HCT116 (cell line): Measurements from ENCODE around the gene WWOX. TPM values are rescaled to one million over a fixed set of nuclear protein-coding genes. Genes with fewer than 3 reads are reported as not detected.

Experiments used
- ATAC-seq: fragments of 200-7000 bp; cut with Tn5 transposase; 2 replicates; pipeline ENCODE4 v1.9.1; 2020; ENCODE audit warnings: mild to moderate bottlenecking, moderate library complexity
- BruUV-seq: library from RNA; stranded (reverse); fragments of 400-500 nt; replicated peaks from 2 replicates; lab custom pipeline; 2021; lab: Mats Ljungman, UMichigan
- CTCF ChIA-PET: fragments of 300-600 bp; sonication (Branson Sonifier 250); formaldehyde crosslinking; loops from one replicate; lab custom pipeline; 2021; ENCODE audit warnings: antibody characterized with exemption; lab: Charles Lee
- POLR2A ChIA-PET: fragments of 300-600, 350-600 bp; sonication (Branson Sonifier 250); formaldehyde crosslinking; loops from one replicate; lab custom pipeline; 2021; ENCODE audit warnings: antibody characterized with exemption; lab: Charles Lee
- RAD21 ChIA-PET, 2 experiments: fragments of 300-600 bp; sonication (Branson Sonifier 250); formaldehyde crosslinking; loops; one replicate each; lab custom pipeline; 2023; ENCODE audit warnings: low total read pairs in 2 of 2; ENCODE audit not compliant: uncharacterized antibody in 2 of 2, unreplicated experiment in 2 of 2, low non-redundant PET in 1 of 2; lab: Charles Lee
- DNase-seq: peaks from one replicate; pipeline ENCODE4 v3.0.0-alpha.2; 2010; ENCODE audit warnings: low read depth, low spot score
- H2AFZ ChIP-seq: fragments of 200-600 bp; shearing (Covaris generic), sonication (generic); 2 replicates; pipeline ENCODE4 v1.6.1; 2017; ENCODE audit warnings: low read depth, mixed run types, mixed read lengths, antibody characterized with exemption, low read length; ENCODE audit not compliant: poor library complexity, severe bottlenecking
- H3K27ac ChIP-seq: 2 replicates; pipeline ENCODE4 v1.5.1; 2012; ENCODE audit warnings: low read depth, low read length
- H3K27me3 ChIP-seq: fragments of 200-600 bp; sonication (generic); 2 replicates; pipeline ENCODE4 v1.6.1; 2016; ENCODE audit warnings: mixed run types, low read length, mixed read lengths; ENCODE audit not compliant: insufficient read depth
- H3K36me3 ChIP-seq, 2 experiments: fragments of 200-500 bp in 1 of 2; fragments of 200-600 bp in 1 of 2; sonication (Bioruptor generic) in 1 of 2; sonication (generic) in 1 of 2; 2 replicates each; pipeline versions ENCODE4 v1.5.1 to v1.6.1; 2014 to 2016; ENCODE audit warnings: low read length in 2 of 2, inconsistent platforms in 1 of 2, mixed read lengths in 1 of 2, mixed run types in 1 of 2; ENCODE audit not compliant: insufficient read depth in 2 of 2, control insufficient read depth in 1 of 2
- H3K4me1 ChIP-seq, 2 experiments: fragments of 200-600 bp in 1 of 2; sonication (generic) in 1 of 2; 2 replicates each; pipeline versions ENCODE4 v1.5.1 to v1.6.1; 2012 to 2017; ENCODE audit warnings: low read length in 2 of 2, inconsistent platforms in 1 of 2, mild to moderate bottlenecking in 1 of 2, mixed read lengths in 1 of 2, mixed run types in 1 of 2, moderate library complexity in 1 of 2; ENCODE audit not compliant: insufficient read depth in 2 of 2, control insufficient read depth in 1 of 2
- H3K4me2 ChIP-seq: fragments of 200-600 bp; sonication (generic); 2 replicates; pipeline ENCODE4 v1.6.1; 2017; ENCODE audit warnings: mixed run types, low read length, mixed read lengths
- H3K4me3 ChIP-seq, 2 experiments: fragments of 200-600 bp in 1 of 2; sonication (generic) in 1 of 2; replicated peaks in 1 of 2; 2 replicates each; pipeline ENCODE4 v1.5.1; 2011 to 2016; ENCODE audit warnings: low read length in 2 of 2, control low read depth in 1 of 2, low read depth in 1 of 2, mild to moderate bottlenecking in 1 of 2, mixed read lengths in 1 of 2, mixed run types in 1 of 2
- H3K79me2 ChIP-seq: fragments of 200-600 bp; sonication (generic); 2 replicates; pipeline ENCODE4 v1.6.1; 2017; ENCODE audit warnings: mild to moderate bottlenecking, mixed run types, low read length, moderate library complexity, mixed read lengths; ENCODE audit not compliant: insufficient read depth
- H3K9ac ChIP-seq: fragments of 200-600 bp; sonication (generic); 2 replicates; pipeline ENCODE4 v1.6.1; 2016; ENCODE audit warnings: low read length, mixed read lengths
- H3K9me2 ChIP-seq: fragments of 200-600 bp; sonication (generic), shearing (Covaris generic); 2 replicates; pipeline ENCODE4 v1.6.1; 2017; ENCODE audit warnings: mixed run types, mild to moderate bottlenecking, moderate library complexity; ENCODE audit not compliant: insufficient read depth
- H3K9me3 ChIP-seq, 2 experiments: fragments of 200-500 bp in 1 of 2; fragments of 200-600 bp in 1 of 2; sonication (Bioruptor generic) in 1 of 2; sonication (generic) in 1 of 2; 2 replicates each; pipeline ENCODE4 v1.6.1; 2014 to 2017; ENCODE audit warnings: low read length in 2 of 2, mixed read lengths in 2 of 2, inconsistent platforms in 1 of 2, low read depth in 1 of 2, mild to moderate bottlenecking in 1 of 2, mixed run types in 1 of 2, moderate library complexity in 1 of 2; ENCODE audit not compliant: control insufficient read depth in 1 of 2, insufficient read depth in 1 of 2
- H4K20me1 ChIP-seq: fragments of 200-600 bp; sonication (generic), shearing (Covaris generic); 2 replicates; pipeline ENCODE4 v1.6.1; 2017; ENCODE audit warnings: mixed run types, mild to moderate bottlenecking, moderate library complexity; ENCODE audit not compliant: insufficient read depth
- CEBPB ChIP-seq: IDR thresholded peaks from 2 replicates; pipeline ENCODE4 v1.6.1; 2012; ENCODE audit warnings: low read depth
- EZH2 ChIP-seq: fragments of 200-600 bp; sonication (generic); IDR thresholded peaks from 2 replicates; pipeline ENCODE4 v1.6.1; 2017; ENCODE audit warnings: antibody characterized with exemption, mixed run types
- SRF ChIP-seq: IDR thresholded peaks from 2 replicates; pipeline ENCODE4 v1.6.1; 2012; ENCODE audit warnings: low read depth
- TCF7L2 ChIP-seq: IDR thresholded peaks from 2 replicates; pipeline ENCODE4 v1.7.0; 2011; ENCODE audit warnings: borderline replicate concordance, inconsistent platforms; ENCODE audit not compliant: insufficient read depth, insufficient read length; ENCODE audit errors: extremely low read depth
- YY1 ChIP-seq: IDR thresholded peaks from 2 replicates; pipeline ENCODE4 v1.6.1; 2011; ENCODE audit warnings: low read length, low read depth, moderate library complexity, mild to moderate bottlenecking; ENCODE audit not compliant: insufficient replicate concordance; ENCODE audit errors: extremely low read depth
- intact Hi-C: fragments of 100-400 bp; cut with micrococcal nuclease; formaldehyde crosslinking; loops from 2 replicates; pipeline ENCODE4 v1.10.0; 2022
- total RNA-seq: library from RNA; stranded (reverse); gene quantifications from one replicate; pipeline ENCODE4 v1.2.1, GENCODE V29; 2021; ENCODE audit not compliant: unreplicated experiment
- TF ChIP-seq, protein P1 (sequence below), 3 experiments: fragments of 200-600 bp in 1 of 3; sonication (generic) in 1 of 3; IDR thresholded peaks in 2 of 3; conservative IDR thresholded peaks in 1 of 3; 2 replicates each; pipeline ENCODE4 v1.5.1; 2012 to 2017; ENCODE audit warnings: low read depth in 2 of 3, low read length in 2 of 3, antibody characterized with exemption in 1 of 3, borderline replicate concordance in 1 of 3, control low read depth in 1 of 3, mild to moderate bottlenecking in 1 of 3, mixed read lengths in 1 of 3, mixed run types in 1 of 3, moderate library complexity in 1 of 3; ENCODE audit not compliant: insufficient read depth in 1 of 3

Gene WWOX
- total RNA-seq, 1 experiment from 2014 or later, result 13.7 TPM

GRCh38 chr16:78972006-78972405 lies 872.6 kb downstream of the WWOX start:
- H3K4me1 ChIP-seq, result no peaks in the 10 kb centered on the region
- BruUV-seq, result no TSS peak
- H3K4me3 ChIP-seq, result no peak overlapping the region
- H3K4me2 ChIP-seq, result no peak overlapping the region
- intact Hi-C loops, result no loop called here
- RAD21 ChIA-PET, result no interaction called here
- peaks cover 6% of the 10 kb centered on the region for H3K27me3 ChIP-seq
- H3K36me3 ChIP-seq, result no peaks in the 10 kb centered on the region
- no peak for DNase-seq
- no peaks in the 10 kb centered on the region for H3K9me2 ChIP-seq
- H3K9ac ChIP-seq, result no peak overlapping the region
- no peaks in the 10 kb centered on the region for H4K20me1 ChIP-seq
- TF ChIP-seq EZH2 (no peak), TCF7L2 (no peak)
- H3K27ac ChIP-seq, result no peak overlapping the region
- H3K9me3 ChIP-seq, result peaks cover 0 to 8% of the 10 kb centered on the region in 2 experiments; a peak in 2 of 4 replicates
- ATAC-seq, result no peak
- CTCF ChIA-PET, result no interaction called here
- POLR2A ChIA-PET, result no interaction called here
- no peaks in the 10 kb centered on the region for H3K79me2 ChIP-seq
- H2AFZ ChIP-seq, result no peak overlapping the region

GRCh38 chr16:78972986-78973385 lies 873.5 kb downstream of the WWOX start:
- H3K79me2 ChIP-seq, result no peaks in the 10 kb centered on the region
- no TSS peak for BruUV-seq
- TF ChIP-seq EZH2 (no peak), CEBPB (no peak), YY1 (no peak), SRF (no peak)
- TF ChIP-seq, protein P1, sequence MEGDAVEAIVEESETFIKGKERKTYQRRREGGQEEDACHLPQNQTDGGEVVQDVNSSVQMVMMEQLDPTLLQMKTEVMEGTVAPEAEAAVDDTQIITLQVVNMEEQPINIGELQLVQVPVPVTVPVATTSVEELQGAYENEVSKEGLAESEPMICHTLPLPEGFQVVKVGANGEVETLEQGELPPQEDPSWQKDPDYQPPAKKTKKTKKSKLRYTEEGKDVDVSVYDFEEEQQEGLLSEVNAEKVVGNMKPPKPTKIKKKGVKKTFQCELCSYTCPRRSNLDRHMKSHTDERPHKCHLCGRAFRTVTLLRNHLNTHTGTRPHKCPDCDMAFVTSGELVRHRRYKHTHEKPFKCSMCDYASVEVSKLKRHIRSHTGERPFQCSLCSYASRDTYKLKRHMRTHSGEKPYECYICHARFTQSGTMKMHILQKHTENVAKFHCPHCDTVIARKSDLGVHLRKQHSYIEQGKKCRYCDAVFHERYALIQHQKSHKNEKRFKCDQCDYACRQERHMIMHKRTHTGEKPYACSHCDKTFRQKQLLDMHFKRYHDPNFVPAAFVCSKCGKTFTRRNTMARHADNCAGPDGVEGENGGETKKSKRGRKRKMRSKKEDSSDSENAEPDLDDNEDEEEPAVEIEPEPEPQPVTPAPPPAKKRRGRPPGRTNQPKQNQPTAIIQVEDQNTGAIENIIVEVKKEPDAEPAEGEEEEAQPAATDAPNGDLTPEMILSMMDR (IDR thresholded peaks at IDR 0.05 in 2 of 3, conservative IDR thresholded peaks at IDR 0.05 in 1 of 3; ENCODE audit: borderline replicate concordance in 1 of 3, insufficient read depth in 1 of 3, low read depth in 2 of 3, low read length in 2 of 3), result no peak
- peaks cover 0 to 8% of the 10 kb centered on the region in 2 experiments; a peak in 2 of 4 replicates for H3K9me3 ChIP-seq
- no peak overlapping the region for H3K9ac ChIP-seq
- H3K27me3 ChIP-seq, result peaks cover 6% of the 10 kb centered on the region
- no peak overlapping the region for H3K4me3 ChIP-seq
- no peak overlapping the region for H3K27ac ChIP-seq
- no peaks in the 10 kb centered on the region for H3K9me2 ChIP-seq
- intact Hi-C loops, result no loop called here
- H3K4me1 ChIP-seq, result no peaks in the 10 kb centered on the region
- H3K4me2 ChIP-seq, result no peak overlapping the region
- H2AFZ ChIP-seq, result no peak overlapping the region
- no peaks in the 10 kb centered on the region for H4K20me1 ChIP-seq
- H3K36me3 ChIP-seq, result no peaks in the 10 kb centered on the region
- ChIA-PET RAD21 (no interaction called here), CTCF (no interaction called here), POLR2A (no interaction called here)
- no peak for DNase-seq
- no peak for ATAC-seq
